ENCODE data around the gene ITGA7.

DNA sequence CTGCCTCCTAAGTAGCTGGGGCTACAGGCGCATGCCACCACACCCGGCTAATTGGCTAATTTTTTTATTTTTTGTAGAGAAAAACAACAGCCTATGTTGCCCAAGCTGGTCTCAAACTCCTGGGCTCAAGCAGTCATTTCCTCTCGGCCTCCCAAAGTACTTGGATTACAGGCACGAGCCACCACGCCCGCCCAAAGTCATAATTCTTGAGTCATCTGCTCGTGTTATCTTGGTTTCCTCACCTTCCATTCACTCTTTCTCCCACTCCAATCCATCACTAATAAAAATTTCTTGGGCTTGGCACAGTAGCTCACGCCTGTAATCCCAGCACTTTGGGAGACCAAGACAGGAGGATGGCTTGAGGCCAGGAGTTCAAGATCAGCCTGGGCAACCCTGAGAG, 32.0 kb downstream of the ITGA7 start:
- TF ChIP-seq, protein P1, sequence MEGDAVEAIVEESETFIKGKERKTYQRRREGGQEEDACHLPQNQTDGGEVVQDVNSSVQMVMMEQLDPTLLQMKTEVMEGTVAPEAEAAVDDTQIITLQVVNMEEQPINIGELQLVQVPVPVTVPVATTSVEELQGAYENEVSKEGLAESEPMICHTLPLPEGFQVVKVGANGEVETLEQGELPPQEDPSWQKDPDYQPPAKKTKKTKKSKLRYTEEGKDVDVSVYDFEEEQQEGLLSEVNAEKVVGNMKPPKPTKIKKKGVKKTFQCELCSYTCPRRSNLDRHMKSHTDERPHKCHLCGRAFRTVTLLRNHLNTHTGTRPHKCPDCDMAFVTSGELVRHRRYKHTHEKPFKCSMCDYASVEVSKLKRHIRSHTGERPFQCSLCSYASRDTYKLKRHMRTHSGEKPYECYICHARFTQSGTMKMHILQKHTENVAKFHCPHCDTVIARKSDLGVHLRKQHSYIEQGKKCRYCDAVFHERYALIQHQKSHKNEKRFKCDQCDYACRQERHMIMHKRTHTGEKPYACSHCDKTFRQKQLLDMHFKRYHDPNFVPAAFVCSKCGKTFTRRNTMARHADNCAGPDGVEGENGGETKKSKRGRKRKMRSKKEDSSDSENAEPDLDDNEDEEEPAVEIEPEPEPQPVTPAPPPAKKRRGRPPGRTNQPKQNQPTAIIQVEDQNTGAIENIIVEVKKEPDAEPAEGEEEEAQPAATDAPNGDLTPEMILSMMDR (IDR thresholded peaks at IDR 0.05): no peak
- TF ChIP-seq POLR2A (IDR thresholded peaks at IDR 0.05): no peak
